HFF-Myc (cell line): ENCODE results near the gene SIAH2.

ENCODE experiments used
- DNase-seq: peaks from one replicate; pipeline ENCODE4 v3.0.0-alpha.2; 2011; ENCODE audit warnings: low read depth; ENCODE audit errors: extremely low read depth
- H3K4me3 ChIP-seq: replicated peaks from 2 replicates; pipeline ENCODE4 v1.5.1; 2011; ENCODE audit warnings: low read depth, mild to moderate bottlenecking, control low read depth, low read length
- CTCF ChIP-seq: IDR thresholded peaks from 2 replicates; pipeline ENCODE4 v1.5.1; 2012; ENCODE audit warnings: mild to moderate bottlenecking, low read depth, low read length, control low read depth; ENCODE audit errors: missing control alignments

Gene SIAH2

DNA sequence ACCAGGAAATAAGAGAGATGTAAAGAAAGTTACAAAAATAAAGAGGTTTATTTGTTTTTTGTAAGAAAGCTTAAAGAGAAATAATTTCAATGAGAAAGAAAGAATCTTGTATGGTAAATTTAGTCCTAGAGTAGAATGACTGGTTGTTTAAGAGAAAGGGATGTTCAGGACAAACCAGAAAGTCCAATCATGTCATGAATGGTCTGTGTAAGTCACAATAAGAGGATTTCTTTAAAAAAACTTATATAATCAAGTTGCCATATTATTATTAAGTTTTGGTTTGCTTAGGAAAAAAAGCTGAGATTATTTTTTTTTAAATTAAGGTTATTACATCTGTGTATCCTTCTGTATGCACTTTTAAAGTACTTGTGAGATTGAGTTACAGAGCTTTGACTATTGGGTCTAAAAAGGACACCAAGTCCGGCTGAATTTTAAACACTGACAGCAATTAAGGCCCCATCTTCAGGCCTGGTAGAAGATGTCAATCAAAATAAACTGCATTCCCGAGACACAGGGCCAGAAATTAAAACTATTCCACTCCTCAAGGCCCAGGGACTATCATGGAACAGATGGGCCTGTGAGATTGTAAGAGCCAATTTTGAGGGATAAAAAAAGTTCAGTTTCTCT lies 71.4 kb downstream of the SIAH2 start:
- DNase-seq: no peak
- no peak overlapping the region for H3K4me3 ChIP-seq
- no peak for TF ChIP-seq CTCF
